ENCODE data around the gene KMT2E. TPM values are rescaled to one million over a fixed set of nuclear protein-coding genes. Genes with fewer than 3 reads are reported as not detected.

Gene KMT2E
- total RNA-seq, 2 experiments from 2014 or later: 295 to 296 TPM

DNA sequence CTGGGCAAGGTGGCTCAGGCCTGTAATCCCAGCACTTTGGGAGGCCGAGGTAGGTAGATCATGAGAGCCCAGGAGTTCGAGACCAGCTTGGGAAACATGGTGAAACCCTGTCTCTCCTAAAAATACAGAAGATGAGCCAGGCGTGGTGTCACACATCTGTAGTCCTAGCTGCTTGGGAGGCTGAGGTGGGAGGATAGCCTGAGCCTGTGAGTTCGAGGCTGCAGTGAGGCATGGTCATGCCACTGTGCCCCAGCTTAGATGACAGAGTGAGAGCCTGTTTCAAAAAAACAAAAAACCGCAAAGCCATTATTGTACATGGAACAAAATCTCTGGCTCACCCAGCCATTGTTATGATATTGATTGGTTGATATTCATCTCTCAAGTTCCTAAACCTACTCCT lies 53.7 kb downstream of the KMT2E start:
- ATAC-seq (ENCODE audit: poor library complexity): no peak
- POLR2A ChIA-PET: interaction anchor here (0.8 to 1.0 kb wide), 2 partner anchors 55 to 84 kb away, joined by 3 read pairs; no protein-coding TSS in a partner anchor
- H3K4me1 ChIP-seq (ENCODE audit: insufficient read depth, low read length): peaks cover 4% of the 10 kb centered on the region

DNA sequence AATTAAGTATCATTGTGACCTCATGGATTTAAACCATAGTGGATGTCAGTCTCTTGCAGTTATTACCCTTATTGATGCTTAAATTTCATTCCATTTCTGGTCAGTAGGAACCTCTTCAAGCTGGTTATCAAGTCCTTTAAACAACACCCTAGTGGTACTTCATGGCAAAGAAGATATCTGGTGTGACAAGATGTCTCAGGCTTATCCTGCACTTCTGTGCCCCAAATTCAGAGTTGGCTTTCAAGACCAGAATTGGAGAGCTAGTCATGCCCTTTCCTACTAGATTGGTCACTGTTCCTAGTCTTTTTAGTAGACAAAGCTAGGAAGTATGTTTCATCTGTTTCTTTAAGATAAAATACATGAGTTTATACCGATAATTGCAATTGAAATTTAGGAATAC lies 54.9 kb downstream of the KMT2E start:
- TF ChIP-seq, protein P1, sequence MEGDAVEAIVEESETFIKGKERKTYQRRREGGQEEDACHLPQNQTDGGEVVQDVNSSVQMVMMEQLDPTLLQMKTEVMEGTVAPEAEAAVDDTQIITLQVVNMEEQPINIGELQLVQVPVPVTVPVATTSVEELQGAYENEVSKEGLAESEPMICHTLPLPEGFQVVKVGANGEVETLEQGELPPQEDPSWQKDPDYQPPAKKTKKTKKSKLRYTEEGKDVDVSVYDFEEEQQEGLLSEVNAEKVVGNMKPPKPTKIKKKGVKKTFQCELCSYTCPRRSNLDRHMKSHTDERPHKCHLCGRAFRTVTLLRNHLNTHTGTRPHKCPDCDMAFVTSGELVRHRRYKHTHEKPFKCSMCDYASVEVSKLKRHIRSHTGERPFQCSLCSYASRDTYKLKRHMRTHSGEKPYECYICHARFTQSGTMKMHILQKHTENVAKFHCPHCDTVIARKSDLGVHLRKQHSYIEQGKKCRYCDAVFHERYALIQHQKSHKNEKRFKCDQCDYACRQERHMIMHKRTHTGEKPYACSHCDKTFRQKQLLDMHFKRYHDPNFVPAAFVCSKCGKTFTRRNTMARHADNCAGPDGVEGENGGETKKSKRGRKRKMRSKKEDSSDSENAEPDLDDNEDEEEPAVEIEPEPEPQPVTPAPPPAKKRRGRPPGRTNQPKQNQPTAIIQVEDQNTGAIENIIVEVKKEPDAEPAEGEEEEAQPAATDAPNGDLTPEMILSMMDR (IDR thresholded peaks at IDR 0.05): no peak
- ChIA-PET POLR2A (interaction anchor here (0.9 to 2.6 kb wide), 3 partner anchors 10 to 88 kb away, joined by 3 to 6 read pairs (median 4); no protein-coding TSS in a partner anchor), CTCF (interaction anchor here (0.7 to 1.0 kb wide), 3 partner anchors 14 to 88 kb away, joined by 3 to 4 read pairs (median 4); no protein-coding TSS in a partner anchor)
- H3K9me3 Mint-ChIP-seq: no peaks in the 10 kb centered on the region
- Histone ChIP-seq H3K4me3 (ENCODE audit: low read length) (no peak overlapping the region), H3K27me3 (ENCODE audit: control insufficient read depth in 1 of 2, insufficient read depth in 2 of 2, low read length in 2 of 2) (no peaks in the 10 kb centered on the region), H3K9me3 (ENCODE audit: control insufficient read depth in 1 of 2, insufficient read depth in 1 of 2, low read length in 2 of 2) (no peaks in the 10 kb centered on the region), H3K27ac (ENCODE audit: low read depth in 1 of 2, low read length in 2 of 2) (no peak overlapping the region), H3K4me1 (ENCODE audit: insufficient read depth, low read length) (peaks cover 3% of the 10 kb centered on the region), H3K36me3 (ENCODE audit: insufficient read depth, low read length) (peaks cover 94% of the 10 kb centered on the region)
- H3K4me1 Mint-ChIP-seq (ENCODE audit: low read depth): peaks cover 44% of the 10 kb centered on the region
- H3K27ac Mint-ChIP-seq: peak overlapping the region; percentile 62
- intact Hi-C loops (cut with DNase I, micrococcal nuclease): no loop called here
- DNase-seq (no peak), ATAC-seq (ENCODE audit: poor library complexity) (no peak)
- H3K4me3 Mint-ChIP-seq: no peak overlapping the region
- peaks cover 93% of the 10 kb centered on the region for H3K36me3 Mint-ChIP-seq (ENCODE audit: low read depth)
- no peaks in the 10 kb centered on the region for H3K27me3 Mint-ChIP-seq

More for the DNA sequence above, 53.7 kb downstream of the KMT2E start:
- peak overlapping the region; percentile 34 for H3K27ac Mint-ChIP-seq
- TF ChIP-seq, protein P1 (IDR thresholded peaks at IDR 0.05): no peak
- Histone ChIP-seq H3K9me3 (ENCODE audit: control insufficient read depth in 1 of 2, insufficient read depth in 1 of 2, low read length in 2 of 2) (no peaks in the 10 kb centered on the region), H3K4me3 (ENCODE audit: low read length) (no peak overlapping the region), H3K36me3 (ENCODE audit: insufficient read depth, low read length) (peaks cover 96% of the 10 kb centered on the region), H3K27ac (ENCODE audit: low read depth in 1 of 2, low read length in 2 of 2) (no peak overlapping the region), H3K27me3 (ENCODE audit: control insufficient read depth in 1 of 2, insufficient read depth in 2 of 2, low read length in 2 of 2) (no peaks in the 10 kb centered on the region)
- intact Hi-C loops (cut with DNase I, micrococcal nuclease): no loop called here
- no peaks in the 10 kb centered on the region for H3K27me3 Mint-ChIP-seq
- no peak for DNase-seq
- peaks cover 53% of the 10 kb centered on the region for H3K4me1 Mint-ChIP-seq (ENCODE audit: low read depth)
- no peak overlapping the region for H3K4me3 Mint-ChIP-seq
- peaks cover 94% of the 10 kb centered on the region for H3K36me3 Mint-ChIP-seq (ENCODE audit: low read depth)
- CTCF ChIA-PET: interaction anchor here (1.2 kb wide), 1 partner anchor 87 kb away, joined by 3 read pairs; no protein-coding TSS in a partner anchor
- no peaks in the 10 kb centered on the region for H3K9me3 Mint-ChIP-seq

DNA sequence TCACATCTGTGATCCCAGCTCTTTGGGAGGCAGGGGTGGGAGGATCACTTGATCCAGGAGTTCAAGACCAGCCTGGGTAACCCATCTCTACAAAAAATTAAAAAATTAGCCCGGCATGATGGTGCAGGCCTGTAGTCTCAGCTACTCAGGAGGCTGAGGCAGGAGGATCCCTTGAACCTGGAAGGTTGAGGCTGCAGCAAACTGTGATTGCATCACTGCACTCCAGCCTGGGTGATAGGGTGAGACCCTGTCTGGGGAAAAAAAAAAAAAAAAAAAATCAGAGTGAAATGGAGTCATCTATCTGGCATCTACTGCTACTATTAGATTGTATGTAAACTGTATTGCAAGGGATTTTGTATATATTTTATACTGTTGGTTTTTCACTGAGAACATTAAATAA lies 59.1 kb downstream of the KMT2E start:
- Histone ChIP-seq H3K9me3 (ENCODE audit: control insufficient read depth in 1 of 2, insufficient read depth in 1 of 2, low read length in 2 of 2) (no peaks in the 10 kb centered on the region), H3K27ac (ENCODE audit: low read depth in 1 of 2, low read length in 2 of 2) (no peak overlapping the region), H3K36me3 (ENCODE audit: insufficient read depth, low read length) (peaks cover 96% of the 10 kb centered on the region), H3K4me3 (ENCODE audit: low read length) (no peak overlapping the region), H3K4me1 (ENCODE audit: insufficient read depth, low read length) (no peaks in the 10 kb centered on the region), H3K27me3 (ENCODE audit: control insufficient read depth in 1 of 2, insufficient read depth in 2 of 2, low read length in 2 of 2) (no peaks in the 10 kb centered on the region)
- Mint-ChIP-seq H3K9me3 (no peaks in the 10 kb centered on the region), H3K4me1 (ENCODE audit: low read depth) (peaks cover 33% of the 10 kb centered on the region), H3K4me3 (no peak overlapping the region), H3K27me3 (no peaks in the 10 kb centered on the region), H3K27ac (no peak overlapping the region), H3K36me3 (ENCODE audit: low read depth) (peaks cover 96% of the 10 kb centered on the region)
- no peak for DNase-seq
- TF ChIP-seq, protein P1 (IDR thresholded peaks at IDR 0.05): no peak
- intact Hi-C loops (cut with DNase I, micrococcal nuclease): no loop called here
- POLR2A ChIA-PET: no interaction called here
- ATAC-seq (ENCODE audit: poor library complexity): peak; percentile 22
- CTCF ChIA-PET: interaction anchor here (0.7 kb wide), 1 partner anchor 19 kb away, joined by 3 read pairs; no protein-coding TSS in a partner anchor
